NCI-H2171 (cell line): Measurements from ENCODE around the gene OVOL2.
"Not testable (repeated sequence)": the region's sequence is repeated elsewhere in the genome, so short reads cannot be mapped to it uniquely, and the experiment has no call there.

Experiments used
- DNase-seq: peaks from one replicate; lab custom pipeline; 2025; lab: John Stamatoyannopoulos, UW

OVOL2 gene

DNA sequence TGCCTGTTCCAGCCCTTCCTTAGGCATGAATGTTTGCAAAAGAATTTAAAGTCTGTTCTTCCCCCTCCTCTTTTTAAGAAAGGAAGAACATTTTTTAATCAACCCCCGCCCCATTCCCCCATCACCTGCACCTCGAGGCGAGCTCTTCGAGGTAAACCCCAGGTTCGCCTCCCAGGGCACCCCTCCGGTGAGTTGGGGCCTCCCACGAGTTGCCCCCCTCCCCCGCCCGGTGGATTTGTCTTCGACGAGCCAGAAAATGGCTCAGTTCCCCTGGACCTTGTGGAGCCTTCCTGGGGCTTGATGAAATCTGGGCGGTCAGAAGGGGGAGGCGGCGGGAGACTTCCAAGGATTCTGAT, 256 bp upstream of the OVOL2 start:
- no peak for DNase-seq

DNA sequence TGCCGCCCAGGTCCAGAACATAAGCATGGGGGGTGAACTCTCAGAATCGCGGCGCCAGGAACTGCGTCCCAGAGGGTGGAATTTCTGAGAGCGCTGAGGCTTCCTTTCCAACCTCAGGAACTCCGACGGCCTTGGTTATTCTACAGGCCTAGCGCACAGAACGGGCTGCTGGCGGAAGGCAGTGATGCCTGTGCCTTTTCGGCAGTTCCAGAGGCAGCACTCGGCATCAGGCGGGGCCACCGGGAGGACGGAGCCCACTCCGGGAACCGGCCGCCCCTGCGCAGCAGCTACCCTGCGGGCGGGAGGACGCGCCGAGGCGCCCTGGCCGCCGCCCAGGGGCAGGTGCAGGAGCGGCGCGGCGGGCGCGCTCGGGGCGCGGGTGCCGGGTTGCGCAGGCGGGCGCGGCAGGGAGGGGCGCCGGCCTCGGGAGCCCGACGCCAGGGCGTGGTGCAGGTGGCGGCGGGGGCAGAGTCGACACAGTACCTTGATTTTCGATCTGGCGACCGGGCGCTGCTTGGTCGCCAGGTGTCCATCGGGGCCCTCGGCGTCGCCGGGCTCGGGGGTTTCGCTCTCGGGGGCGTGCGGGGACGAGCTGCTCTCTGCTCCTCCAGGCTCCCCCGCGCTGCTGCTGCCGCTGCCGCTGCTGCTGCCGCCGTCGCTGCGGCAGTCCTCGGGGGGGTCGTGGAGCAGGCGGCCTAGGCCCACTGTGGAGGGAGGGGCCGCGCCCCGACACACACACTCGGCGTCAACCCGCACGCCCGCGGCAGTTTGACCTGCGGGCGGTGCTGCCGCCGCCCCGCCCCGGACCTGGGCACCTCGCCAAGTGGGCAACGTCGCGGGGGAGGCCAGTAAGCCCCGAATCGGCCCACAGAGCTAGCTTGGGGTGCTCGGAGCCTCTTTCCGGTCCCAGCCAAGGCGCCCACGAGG, 1.3 kb downstream of the OVOL2 start:
- peak; percentile 57 for DNase-seq

DNA sequence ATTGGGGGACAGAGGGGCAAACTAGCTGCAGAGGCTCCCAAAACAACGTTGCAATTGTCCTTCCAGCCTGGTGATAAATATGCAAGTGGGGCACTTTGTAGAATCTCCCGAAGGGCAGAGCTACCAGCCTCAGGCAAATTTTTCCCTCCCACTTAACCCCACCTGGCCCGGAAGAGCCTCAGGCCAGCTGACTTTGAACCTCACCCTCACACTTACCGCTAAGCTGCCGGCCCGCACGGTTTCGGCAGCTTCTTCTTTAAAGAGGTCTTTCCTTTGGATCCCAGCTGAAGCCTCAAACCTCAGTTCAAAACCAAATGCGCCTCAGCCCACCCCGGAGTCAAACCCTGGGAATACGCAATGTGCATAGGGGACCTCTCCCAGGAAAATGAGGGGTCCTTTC, 2.5 kb downstream of the OVOL2 start:
- no peak for DNase-seq

DNA sequence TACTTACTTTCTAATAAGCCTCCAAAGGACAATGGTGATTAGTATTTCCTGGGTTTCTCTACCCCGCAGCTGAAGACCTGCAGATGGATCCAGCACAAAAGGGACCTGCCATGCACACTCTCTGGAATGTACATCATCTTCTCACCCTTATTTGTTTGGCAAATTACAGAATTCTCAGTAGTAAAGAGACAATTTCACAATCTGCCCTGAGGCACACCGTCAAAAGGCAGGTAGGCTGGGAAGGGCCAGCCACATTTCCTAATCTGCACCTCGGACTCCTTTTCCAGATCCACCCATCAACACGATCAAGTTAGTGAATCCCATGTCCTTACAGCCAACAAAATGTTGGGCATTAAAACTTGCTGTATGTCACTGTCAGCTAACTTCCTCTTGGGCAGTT, 4.9 kb downstream of the OVOL2 start:
- no peak for DNase-seq

DNA sequence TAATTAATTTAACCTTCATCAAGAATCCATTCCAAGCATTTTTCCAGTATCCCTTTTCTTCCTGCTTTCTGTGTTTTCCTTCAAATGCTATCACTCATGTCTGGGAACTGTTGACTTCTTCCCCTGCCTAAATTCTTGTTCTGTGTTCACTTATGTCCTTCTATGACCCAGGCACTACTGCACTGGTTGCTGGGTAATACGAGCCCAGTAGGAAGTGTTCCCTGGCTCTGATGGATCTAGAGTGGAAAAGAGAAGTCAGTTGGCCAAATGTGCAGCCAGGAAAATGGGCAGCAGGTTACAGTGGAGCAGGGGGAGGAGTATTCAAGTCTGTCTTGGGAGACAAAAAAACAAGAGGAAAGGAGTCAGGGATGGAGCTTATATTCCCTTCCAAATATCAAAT, 7.1 kb downstream of the OVOL2 start:
- DNase-seq: no peak

DNA sequence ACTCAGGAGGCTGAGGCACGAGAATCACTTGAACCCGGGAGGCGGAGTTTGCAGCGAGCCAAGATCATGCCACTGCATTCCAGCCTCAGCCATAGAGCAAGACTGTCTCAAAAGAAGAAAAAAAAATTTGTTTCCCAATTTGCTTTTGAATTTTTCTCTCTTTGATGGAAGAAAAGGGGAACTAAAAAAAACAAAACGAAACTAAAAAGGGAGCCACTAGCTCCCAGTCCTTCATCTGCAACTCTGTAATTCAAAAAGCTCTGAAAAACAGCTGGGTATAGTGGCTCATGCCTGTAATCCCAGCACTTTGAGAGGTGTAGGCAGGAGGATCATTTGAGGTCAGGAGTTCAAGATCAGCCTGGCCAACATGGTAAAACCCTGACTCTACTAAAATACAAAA, 9.5 kb downstream of the OVOL2 start:
- DNase-seq: no peak

DNA sequence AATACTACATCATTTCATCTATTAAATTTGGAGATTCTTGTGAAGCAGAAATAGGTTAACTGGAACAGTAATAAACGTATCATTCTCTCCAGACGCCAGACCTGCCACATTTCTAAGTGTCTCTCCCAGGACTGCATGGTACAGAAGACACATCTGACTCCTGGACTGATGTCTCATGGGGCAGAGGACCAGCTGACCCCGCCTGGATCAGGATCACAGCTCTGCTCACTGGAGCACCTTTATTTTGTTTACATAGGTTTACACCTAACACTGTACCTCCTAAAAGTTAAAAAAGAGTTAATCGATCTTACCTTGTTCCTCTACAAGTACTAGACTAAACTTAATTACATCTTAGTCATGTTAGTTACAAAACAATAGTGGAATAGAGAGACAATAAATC, 11.2 kb downstream of the OVOL2 start:
- no peak for DNase-seq

DNA sequence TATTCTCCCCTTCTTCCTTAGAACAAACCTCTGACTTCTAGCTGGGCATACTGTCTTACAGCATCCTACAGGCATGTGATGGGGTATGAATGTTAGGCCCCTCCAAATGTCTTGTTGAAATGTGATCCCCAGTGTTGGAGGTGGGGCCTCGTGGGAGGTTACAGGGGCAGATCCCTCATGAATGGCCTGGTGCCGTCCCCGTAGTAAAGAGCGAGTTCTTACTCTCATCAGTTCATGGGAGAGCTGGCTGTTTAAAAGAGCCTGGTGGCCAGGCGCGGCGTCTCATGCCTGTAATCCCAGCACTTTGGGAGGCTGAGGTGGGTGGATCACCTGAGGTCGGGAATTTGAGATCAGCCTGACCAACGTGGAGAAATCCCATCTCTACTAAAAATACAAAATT, 15.5 kb downstream of the OVOL2 start:
- DNase-seq: no peak

DNA sequence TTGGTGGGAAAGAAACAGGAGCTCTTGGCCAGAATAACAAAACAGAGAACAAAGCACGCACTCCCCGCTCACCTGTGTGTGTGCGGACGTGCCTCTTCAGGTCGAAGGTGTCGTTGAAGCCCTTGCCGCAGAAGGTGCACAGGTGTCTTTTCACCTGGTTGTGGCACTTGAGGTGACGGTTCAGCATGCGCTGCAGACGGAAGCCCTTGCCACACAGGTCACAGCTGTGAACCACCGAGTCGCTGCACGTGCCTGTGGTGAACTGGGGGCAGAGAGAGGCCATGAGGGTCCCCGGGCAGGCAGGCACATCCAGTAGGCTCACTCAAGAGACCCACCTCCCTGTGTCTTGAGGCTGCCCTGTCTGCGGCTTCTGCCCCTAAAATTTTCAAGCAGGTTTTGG, 16.3 kb downstream of the OVOL2 start:
- DNase-seq: no peak

DNA sequence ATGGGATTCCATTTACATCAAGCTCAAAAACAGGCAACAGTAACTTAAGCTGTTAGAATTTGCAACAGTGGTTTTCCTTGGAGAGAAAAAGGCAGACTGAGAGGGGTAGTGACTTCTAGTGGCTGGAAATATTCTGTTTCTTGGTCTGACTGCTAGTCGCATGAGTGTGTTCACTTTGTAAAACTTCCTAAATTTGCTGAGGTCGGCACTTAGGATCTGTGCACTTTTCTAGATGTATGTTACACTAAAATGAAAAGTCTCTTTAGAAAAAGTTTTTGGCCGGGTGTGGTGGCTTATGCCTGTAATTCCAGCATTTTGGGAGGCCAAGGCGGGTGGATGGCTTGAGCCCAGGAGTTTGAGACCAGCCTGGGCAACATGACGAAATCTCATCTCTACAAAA, 18.7 kb downstream of the OVOL2 start:
- no peak for DNase-seq

DNA sequence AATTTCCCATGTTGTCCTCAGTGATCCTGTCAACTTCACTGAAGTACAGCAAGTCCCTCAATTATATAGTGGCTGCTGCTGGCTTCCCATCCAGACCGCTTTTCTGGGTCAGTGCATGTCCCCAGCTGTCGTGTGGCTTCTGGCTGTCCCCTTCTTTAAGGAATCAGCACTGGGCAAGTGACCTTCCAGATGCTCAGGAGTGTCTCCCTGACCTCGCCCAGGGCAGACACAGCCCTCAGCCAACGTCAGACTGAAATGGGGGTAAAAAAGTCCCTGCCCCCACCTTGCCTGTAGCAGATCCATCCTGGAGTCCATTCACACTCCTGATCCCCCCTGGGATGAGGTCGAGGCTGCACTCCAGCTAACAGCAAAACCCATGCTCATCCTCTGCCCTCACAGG, 23.7 kb downstream of the OVOL2 start:
- no peak for DNase-seq

DNA sequence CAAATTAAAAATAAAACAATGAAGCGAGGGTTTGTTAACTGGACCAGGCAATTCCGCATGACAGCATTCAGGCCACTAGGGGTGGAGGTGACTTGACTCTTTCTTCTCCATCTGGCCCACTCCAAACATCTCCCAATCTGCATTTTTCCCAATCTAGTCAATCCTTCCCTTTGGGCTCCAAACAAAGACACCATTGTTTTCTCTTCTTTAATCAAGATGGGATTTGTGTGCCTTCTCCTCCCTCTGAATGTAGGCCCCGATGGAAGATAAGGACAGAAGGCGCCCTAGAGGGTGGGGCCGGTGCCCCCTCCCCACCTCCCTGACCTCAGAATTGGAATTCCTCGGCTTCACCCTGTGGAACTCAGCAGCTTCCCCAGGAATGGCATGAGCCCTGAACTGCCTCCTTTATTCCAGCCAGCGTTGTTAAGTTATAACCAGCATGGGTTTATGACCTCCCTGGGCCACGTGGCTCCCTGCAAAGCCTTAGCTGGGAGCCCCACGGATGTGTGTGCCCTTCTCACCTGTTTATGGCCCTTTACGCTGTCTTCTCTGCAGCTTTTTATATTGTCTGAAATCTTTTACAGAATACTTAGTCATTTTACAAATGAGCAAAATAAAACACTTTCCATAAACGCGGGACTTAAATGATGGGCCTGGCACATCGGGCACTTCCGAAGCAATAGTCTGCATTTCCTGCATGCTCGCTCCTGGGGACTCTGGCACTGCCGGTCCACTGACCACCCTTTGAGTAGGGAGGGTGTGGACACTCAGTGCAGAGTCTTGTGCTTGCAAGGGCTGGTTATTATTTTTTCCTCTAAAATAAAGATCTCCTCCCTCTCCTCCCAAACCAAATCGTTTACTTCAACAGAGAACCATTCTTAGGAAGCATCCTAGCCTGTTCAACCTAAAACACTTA, 24.5 kb downstream of the OVOL2 start:
- no peak for DNase-seq

DNA sequence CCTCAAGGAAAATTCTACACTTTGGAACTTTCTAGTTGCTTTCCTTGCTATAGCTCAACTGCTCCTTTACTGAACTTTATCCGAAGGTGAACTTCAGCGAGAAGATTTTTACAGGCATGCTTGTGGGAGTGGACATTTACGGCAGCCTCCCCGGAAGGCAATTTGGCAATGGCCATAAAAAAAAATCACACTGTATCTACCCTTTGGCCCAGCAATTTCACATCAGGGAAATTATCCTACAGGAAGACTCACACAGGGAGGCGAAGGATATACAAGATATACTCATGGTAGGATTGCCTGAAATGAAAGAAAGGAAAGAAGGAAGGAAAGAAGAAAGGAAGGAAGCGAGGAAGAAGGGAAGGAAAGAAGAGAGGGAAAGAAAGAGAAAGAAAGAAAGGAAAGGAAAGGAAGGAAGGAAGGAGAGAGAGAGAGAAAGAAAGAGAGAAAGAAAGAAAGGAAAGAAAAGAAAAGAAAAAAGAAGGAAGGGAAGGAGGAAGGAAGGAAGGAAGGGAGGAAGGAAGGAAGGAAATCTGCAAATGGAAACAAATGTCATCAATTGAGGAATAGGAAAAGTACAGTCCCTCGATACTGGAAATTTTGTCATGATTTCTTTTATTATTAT, 25.7 kb downstream of the OVOL2 start:
- DNase-seq: no peak

DNA sequence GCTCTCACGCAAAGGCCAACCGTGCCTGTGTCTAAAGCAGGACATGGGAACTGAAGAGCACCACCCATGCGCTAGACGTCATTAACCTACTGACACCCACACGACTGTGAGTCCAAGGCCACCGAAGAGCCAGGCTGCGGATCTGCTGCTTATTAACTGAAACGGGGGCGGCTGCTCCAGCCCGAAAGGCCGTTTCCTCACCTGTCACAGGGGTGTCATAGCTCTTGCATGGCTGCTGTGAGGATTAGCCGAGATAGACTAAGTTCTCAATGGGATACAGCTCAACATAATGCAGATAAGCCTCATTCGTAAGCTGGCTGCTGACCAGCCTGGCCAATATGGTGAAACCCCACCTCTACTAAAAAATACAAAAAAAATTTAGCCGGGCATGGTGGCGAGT, 26.7 kb downstream of the OVOL2 start:
- no peak for DNase-seq

DNA sequence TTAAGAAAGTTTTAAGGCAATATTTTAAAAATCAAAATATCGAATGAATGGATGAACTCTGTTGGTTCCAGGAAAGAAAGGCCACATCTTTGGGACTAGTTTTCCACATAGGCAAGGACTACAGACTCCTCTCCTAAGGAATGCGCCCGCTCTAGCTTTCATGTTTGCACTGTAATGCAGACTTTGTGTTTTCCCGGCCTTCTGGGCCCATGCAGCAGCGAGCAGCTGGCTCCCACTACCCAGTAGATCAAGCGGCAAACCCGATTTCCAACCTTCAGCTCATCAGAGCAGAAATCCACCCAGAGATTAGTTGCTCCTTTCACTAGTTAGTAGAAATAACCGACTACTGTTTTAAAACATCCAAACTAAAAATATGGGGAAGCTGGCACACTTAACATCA, 27.7 kb downstream of the OVOL2 start:
- no peak for DNase-seq

DNA sequence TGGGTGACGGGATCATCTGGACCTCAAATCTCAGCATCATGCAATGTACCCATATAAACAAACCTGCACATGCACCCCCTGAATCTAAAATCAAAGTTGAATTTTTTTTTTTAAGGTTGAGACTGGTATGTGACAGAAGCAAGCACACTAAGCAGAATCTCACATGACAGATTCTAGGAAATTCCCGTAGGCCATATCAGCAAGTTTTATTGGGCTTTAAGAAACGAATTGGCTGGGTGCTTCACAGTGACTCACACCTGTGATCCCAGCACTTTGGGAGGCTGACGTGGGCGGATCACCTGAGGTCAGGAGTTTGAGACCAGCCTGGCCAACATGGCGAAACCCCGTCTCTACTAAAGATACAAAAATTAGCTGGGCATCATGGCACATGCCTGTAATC, 30.7 kb downstream of the OVOL2 start:
- not testable (repeated sequence) for DNase-seq

DNA sequence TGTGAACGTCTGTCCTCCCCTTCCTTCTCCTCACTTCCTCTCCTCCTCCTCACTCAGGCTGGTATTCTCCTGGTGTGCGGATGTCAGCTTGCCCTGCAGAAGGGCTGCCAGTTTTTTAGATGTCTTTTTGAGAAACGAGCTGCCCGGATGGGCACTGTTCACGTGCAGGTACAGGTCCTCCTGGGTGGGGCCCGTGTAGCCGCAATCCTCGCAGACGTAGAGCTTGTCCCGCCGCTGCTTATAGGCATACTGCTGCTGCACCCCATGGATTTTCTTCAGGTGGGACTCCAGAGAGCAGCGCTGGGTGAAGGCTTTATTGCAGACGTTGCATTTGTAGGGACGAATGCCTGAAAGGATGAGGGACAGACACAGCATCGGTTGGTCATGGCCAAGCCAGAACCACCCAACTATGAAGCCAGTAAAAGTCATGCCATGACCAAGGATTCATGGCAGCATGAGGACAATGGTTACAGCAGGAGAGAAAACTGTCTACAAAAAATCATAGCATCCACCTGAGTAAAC, 33.0 kb downstream of the OVOL2 start:
- no peak for DNase-seq

DNA sequence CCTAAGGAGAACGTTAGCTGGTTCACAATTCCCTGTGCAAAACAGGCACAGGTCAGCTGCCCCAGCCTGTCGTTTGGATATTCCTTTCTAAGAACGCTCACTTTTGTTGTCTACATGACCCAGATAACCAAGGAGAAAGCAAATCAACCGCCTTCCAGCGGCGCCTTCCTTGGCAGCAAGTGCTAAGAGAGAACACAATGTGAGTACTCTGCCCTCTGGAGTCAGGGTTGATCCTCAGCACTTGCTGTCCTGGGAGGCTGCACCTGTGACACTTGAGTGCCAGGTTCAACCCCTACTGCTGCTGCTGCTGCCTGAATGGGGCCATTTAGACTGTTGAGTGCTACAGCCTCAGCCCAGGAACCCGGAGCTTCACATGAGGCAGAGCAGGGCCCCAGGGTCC, 36.8 kb downstream of the OVOL2 start:
- DNase-seq: no peak

DNA sequence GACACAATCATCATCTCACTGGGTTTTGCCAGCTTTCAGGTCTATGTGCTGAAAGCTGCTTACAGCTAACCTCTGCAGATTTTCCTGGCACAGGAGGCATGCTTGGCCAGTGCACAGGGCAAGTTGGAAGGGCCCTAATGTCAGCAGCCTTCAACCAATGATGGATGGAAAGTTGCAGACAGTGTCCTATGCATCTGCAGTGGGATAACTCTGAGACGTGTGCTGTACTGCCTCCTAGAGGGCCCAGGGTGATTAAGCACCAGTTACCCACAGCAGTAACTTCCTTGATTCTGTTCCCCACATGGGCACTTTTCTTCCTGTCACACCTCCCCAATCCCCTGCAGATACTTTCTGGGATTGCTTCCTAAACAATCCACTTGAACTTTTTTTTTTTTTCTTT, 38.6 kb downstream of the OVOL2 start:
- DNase-seq: no peak

DNA sequence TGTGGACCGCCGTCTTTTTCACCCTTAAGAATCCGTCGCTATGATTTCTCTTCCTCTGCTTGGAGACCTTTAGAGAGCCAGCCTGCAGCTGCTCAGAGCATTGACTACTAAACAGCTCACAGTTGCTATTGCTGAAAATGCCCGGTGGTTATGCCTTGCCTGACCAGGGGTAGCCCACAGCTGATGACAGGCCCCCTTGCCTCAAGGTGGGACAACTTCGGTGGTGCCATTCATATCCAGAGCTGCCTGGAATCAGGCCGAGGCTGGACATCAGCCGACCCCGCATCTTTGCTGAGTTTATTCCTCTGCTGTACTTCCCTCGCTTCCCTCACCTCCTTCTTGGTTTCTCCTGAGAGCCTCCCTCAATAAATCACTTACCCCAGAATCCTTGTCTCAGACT, 39.6 kb downstream of the OVOL2 start:
- DNase-seq: no peak

DNA sequence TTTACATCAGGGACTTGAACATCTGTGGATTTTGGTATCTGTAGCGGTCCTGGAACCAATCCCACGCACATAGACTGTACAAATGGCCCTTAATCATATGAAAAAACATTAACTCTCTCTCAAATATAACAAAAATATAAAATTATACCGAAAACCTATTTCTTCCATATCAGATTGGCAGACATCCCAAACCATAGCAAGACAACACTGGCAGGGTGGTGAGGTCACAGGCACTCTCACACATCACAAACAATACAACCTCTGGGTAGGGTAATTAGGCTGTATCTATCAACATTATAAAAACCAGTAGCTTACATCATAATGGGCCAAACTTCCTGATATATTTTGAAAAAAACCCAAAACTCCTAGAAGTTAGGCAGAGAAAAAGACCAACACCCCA, 40.9 kb downstream of the OVOL2 start:
- no peak for DNase-seq

DNA sequence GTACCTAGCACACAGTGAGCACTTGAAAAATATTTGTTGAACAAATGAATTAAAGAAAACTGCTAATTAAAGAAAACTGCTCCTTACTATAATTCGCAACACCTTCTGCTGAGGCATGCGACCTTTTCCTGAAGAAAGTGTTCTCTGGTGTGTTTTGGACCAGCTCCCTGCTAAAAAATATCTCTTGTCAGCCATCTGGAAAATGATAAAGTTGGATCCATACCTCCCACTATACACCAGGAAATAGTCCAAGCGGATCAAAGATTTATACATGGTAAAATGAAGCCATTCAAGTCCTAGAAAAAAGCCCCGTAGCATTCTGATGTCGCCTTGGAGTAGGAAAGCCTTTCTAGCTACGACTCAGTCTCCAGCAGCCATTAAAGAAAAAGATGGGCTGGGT, 43.3 kb downstream of the OVOL2 start:
- DNase-seq: no peak

DNA sequence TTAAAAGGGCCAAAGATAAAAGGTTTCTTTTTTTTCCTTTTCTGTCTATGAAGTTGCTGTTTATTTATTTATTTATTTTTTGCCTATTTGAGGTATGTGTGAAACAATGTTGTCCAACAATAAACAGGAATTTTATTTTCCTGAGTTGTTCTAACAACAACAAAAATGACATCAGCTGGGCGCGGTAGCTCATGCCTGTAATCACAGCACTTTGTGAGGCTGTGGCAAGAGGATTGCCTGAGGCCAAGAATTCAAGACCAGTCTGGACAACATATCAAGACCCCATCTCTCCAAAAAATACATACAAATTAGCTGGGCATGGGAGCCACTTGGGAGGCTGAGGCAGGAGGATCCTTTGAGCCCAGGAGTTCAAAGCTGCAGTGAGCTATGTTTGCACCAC, 44.8 kb downstream of the OVOL2 start:
- no peak for DNase-seq
